HepG2 (cell line): Measurements from ENCODE around the gene PIP5KL1. TPM values are rescaled to one million over a fixed set of nuclear protein-coding genes. Genes with fewer than 3 reads are reported as not detected.

Source experiments
- ATF2 ChIP-seq: sonication (generic); formaldehyde crosslinking; IDR thresholded peaks from 2 replicates; pipeline ENCODE4 v1.4.0; 2020; ENCODE audit warnings: missing genetic modification reagents
- BRD4 ChIP-seq: sonication (generic); formaldehyde crosslinking; IDR thresholded peaks from 2 replicates; pipeline ENCODE4 v1.4.0; 2020; ENCODE audit warnings: missing genetic modification reagents
- CBX1 ChIP-seq: IDR thresholded peaks from one replicate; pipeline ENCODE4 v1.6.1; 2016; ENCODE audit warnings: antibody characterized with exemption, low read depth
- EP300 ChIP-seq, 3 experiments: sonication (generic) in 1 of 3; formaldehyde crosslinking in 1 of 3; IDR thresholded peaks; 2 replicates each; pipeline versions ENCODE4 v1.5.1 to v1.6.1; 2011 to 2020; ENCODE audit warnings: low read depth in 2 of 3, low read length in 2 of 3, borderline replicate concordance in 1 of 3, improper control_type of control experiment in 1 of 3, mild to moderate bottlenecking in 1 of 3, missing genetic modification reagents in 1 of 3, moderate library complexity in 1 of 3
- ETS1 ChIP-seq: sonication (generic); formaldehyde crosslinking; IDR thresholded peaks from 2 replicates; pipeline ENCODE4 v1.4.0; 2020; ENCODE audit warnings: missing genetic modification reagents
- HMG20B ChIP-seq: conservative IDR thresholded peaks from 2 replicates; pipeline ENCODE4 v1.6.1; 2016; ENCODE audit warnings: missing genetic modification reagents, missing compliant biosample characterization
- KLF13 ChIP-seq: sonication (generic); formaldehyde crosslinking; IDR thresholded peaks from 2 replicates; pipeline ENCODE4 v1.4.0; 2020; ENCODE audit warnings: mild to moderate bottlenecking, missing genetic modification reagents
- MNT ChIP-seq: fragments of 450-650 bp; IDR thresholded peaks from 2 replicates; pipeline ENCODE4 v1.6.1; 2016
- ONECUT2 ChIP-seq: sonication (generic); formaldehyde crosslinking; IDR thresholded peaks from 2 replicates; pipeline ENCODE4 v1.4.0; 2020; ENCODE audit warnings: missing genetic modification reagents
- PHF8 ChIP-seq: sonication (generic); formaldehyde crosslinking; IDR thresholded peaks from 2 replicates; pipeline ENCODE4 v1.5.0; 2020; ENCODE audit warnings: missing genetic modification reagents
- RFXANK ChIP-seq: IDR thresholded peaks from 2 replicates; pipeline ENCODE4 v1.6.1; 2016
- SCMH1 ChIP-seq: sonication (generic); formaldehyde crosslinking; IDR thresholded peaks from 2 replicates; pipeline ENCODE4 v1.9.0; 2021; ENCODE audit warnings: missing genetic modification reagents, mild to moderate bottlenecking, borderline replicate concordance
- STAT5B ChIP-seq: sonication (generic); formaldehyde crosslinking; IDR thresholded peaks from 2 replicates; pipeline ENCODE4 v1.4.0; 2020; ENCODE audit warnings: missing genetic modification reagents
- TSC22D2 ChIP-seq: sonication (generic); formaldehyde crosslinking; IDR thresholded peaks from 2 replicates; pipeline ENCODE4 v1.5.1; 2020; ENCODE audit warnings: missing genetic modification reagents, mild to moderate bottlenecking, borderline replicate concordance
- ZBTB20 ChIP-seq: sonication (generic); formaldehyde crosslinking; IDR thresholded peaks from 2 replicates; pipeline ENCODE4 v1.8.1; 2023; ENCODE audit warnings: missing genetic modification reagents, low read depth, mild to moderate bottlenecking, borderline replicate concordance
- ZBTB38 ChIP-seq: sonication (generic); formaldehyde crosslinking; IDR thresholded peaks from 2 replicates; pipeline ENCODE4 v1.5.1; 2020; ENCODE audit warnings: mild to moderate bottlenecking, missing genetic modification reagents
- ZEB1 ChIP-seq: IDR thresholded peaks from 2 replicates; pipeline ENCODE4 v1.6.1; 2012; ENCODE audit warnings: mild to moderate bottlenecking, low read depth, inconsistent platforms; ENCODE audit not compliant: insufficient replicate concordance
- ZNF431 ChIP-seq: sonication (generic); formaldehyde crosslinking; IDR thresholded peaks from 2 replicates; pipeline ENCODE4 v1.9.0; 2022; ENCODE audit warnings: missing genetic modification reagents, low read depth, mild to moderate bottlenecking, borderline replicate concordance
- ZNF614 ChIP-seq: IDR thresholded peaks from 2 replicates; pipeline ENCODE4 v1.6.1; 2018; ENCODE audit warnings: missing biosample characterization, missing genetic modification reagents, inconsistent platforms, borderline replicate concordance
- ZNF704 ChIP-seq: sonication (generic); formaldehyde crosslinking; IDR thresholded peaks from 2 replicates; pipeline ENCODE4 v1.8.1; 2023; ENCODE audit warnings: mild to moderate bottlenecking, inconsistent platforms, moderate library complexity, missing genetic modification reagents, borderline replicate concordance
- ZNF713 ChIP-seq: sonication (generic); formaldehyde crosslinking; IDR thresholded peaks from 2 replicates; pipeline ENCODE4 v1.4.0; 2020; ENCODE audit warnings: mild to moderate bottlenecking, missing genetic modification reagents
- ZNF746 ChIP-seq: sonication (generic); formaldehyde crosslinking; IDR thresholded peaks from 2 replicates; pipeline ENCODE4 v1.8.0; 2022; ENCODE audit warnings: mild to moderate bottlenecking, missing genetic modification reagents
- ZNF747 ChIP-seq: sonication (generic); formaldehyde crosslinking; IDR thresholded peaks from 2 replicates; pipeline ENCODE4 v1.8.1; 2023; ENCODE audit warnings: missing genetic modification reagents, mild to moderate bottlenecking, borderline replicate concordance
- ZNF75D ChIP-seq: sonication (generic); formaldehyde crosslinking; IDR thresholded peaks from 2 replicates; pipeline ENCODE4 v1.8.1; 2023; ENCODE audit warnings: missing genetic modification reagents, mild to moderate bottlenecking, borderline replicate concordance
- ZNF788 ChIP-seq: sonication (generic); formaldehyde crosslinking; IDR thresholded peaks from 2 replicates; pipeline ENCODE4 v1.5.0; 2020; ENCODE audit warnings: mild to moderate bottlenecking, missing genetic modification reagents, borderline replicate concordance
- ZSCAN22 ChIP-seq: sonication (generic); formaldehyde crosslinking; IDR thresholded peaks from 2 replicates; pipeline ENCODE4 v1.4.0; 2020; ENCODE audit warnings: mild to moderate bottlenecking, missing genetic modification reagents
- polyA plus RNA-seq, 8 experiments: library from polyadenylated mRNA; depleted of rRNA in 3 of 8; stranded (reverse) in 7 of 8; unstranded in 1 of 8; fragments of >200 nt; fragmentation: Illumina TruSeq in 4 of 8; extraction: Trizol in 4 of 8; gene quantifications; 2 replicates each; pipeline versions ENCODE4 v1.2.1 to v1.2.3, GENCODE V29; 2011 to 2016; ENCODE audit warnings: low read depth in 4 of 8, missing spikeins in 1 of 8, mixed read lengths in 1 of 8; ENCODE audit not compliant: insufficient read depth in 1 of 8
- total RNA-seq, 5 experiments: library from RNA; depleted of rRNA; stranded (reverse); fragments of >200 nt; fragmentation: Illumina TruSeq; extraction: Trizol; gene quantifications; 2 replicates each; pipeline ENCODE4 v1.2.3, GENCODE V29; 2016; ENCODE audit warnings: low read depth in 1 of 5

PIP5KL1 gene
- total and polyA plus RNA-seq, 2 of the 13 experiments (the other 11 are each of a cell fraction or from before 2014, with no cell fraction given), result 0.20 to 0.49 TPM

- TF ChIP-seq ATF2 (no peak), ZNF713 (CRISPR knock-in tag) (no peak), ZNF747 (no peak), KLF13 (no peak), HMG20B (CRISPR knock-in tag) (no peak), CBX1 (no peak), ZEB1 (no peak), BRD4 (no peak), MNT (no peak), ZNF75D (CRISPR knock-in tag) (no peak), PHF8 (CRISPR knock-in tag) (0 out of 2 replicates have a peak, but pooled peaks have one; percentile 4), RFXANK (CRISPR knock-in tag) (no peak), ZNF431 (CRISPR knock-in tag) (no peak), ZSCAN22 (peak; percentile 98), STAT5B (no peak), ZBTB38 (CRISPR knock-in tag) (no peak), SCMH1 (no peak), EP300 (IDR thresholded peaks at IDR 0.05; ENCODE audit: low read depth in 2 of 2, low read length in 2 of 2) (no peak), EP300 (CRISPR knock-in tag; IDR thresholded peaks at IDR 0.05; ENCODE audit: borderline replicate concordance) (no peak), ZNF614 (CRISPR knock-in tag) (no peak), ZNF746 (CRISPR knock-in tag) (no peak), TSC22D2 (CRISPR knock-in tag) (no peak), ETS1 (CRISPR knock-in tag) (0 out of 2 replicates have a peak, but pooled peaks have one; percentile 42), ONECUT2 (CRISPR knock-in tag) (no peak), ZNF704 (no peak), ZBTB20 (CRISPR knock-in tag) (no peak), ZNF788 (no peak; the same call in 1 of the 2 replicates)
Observed at GRCh38 chr9:127980060-127980705, 49.6 kb upstream of the PIP5KL1 start (continued).
